Amniotic stem cell (primary cell): ENCODE measurements around the gene DDTL.
A peak's percentile ranks its signal among the peaks of the same experiment; 100 is the strongest.
"Not testable (repeated sequence)": the region's sequence is repeated elsewhere in the genome, so short reads cannot be mapped to it uniquely, and the experiment has no call there.

Experiments used
- DNase-seq: peaks from one replicate; lab custom pipeline; 2025; lab: John Stamatoyannopoulos, UW

DDTL gene

GRCh38 chr22:23966568-23966967 is at the start of gene DDTL:
Gene DDTL (plus strand): TSS chr22:23966888. CDS start chr22:23966915, 27 bp downstream.
- DNase-seq, result not testable (repeated sequence)

- not testable (repeated sequence) for DNase-seq
These were observed 46.4 kb upstream of the DDTL start for GRCh38 chr22:23920267-23920611.

DNA sequence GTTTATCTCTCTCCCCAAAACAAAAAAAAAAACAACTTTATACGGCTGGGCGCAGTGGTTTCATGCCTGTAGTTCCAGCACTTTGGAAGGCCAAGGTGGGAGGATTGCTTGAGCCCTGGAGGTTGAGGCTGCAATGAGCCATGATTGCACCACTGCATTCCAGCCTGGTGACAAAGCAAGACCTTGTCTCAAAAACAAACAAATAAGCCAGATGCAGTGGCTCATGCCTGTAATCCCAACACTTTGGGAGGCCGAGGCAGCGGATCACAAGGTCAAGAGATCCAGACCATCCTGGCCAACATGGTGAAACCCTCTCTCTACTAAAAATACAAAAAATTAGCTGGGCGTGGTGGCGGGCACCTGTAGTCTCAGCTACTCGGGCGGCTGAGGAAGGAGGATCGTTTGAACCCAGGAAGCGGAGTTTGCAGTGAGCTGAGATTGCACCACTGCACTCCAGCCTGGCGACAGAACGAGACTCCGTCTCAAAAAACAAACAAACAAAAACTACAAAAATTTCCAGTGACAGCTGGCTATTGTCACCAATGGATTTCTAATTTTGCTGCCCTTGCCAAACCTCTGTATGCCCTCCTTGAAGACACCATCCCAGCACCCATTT is 45.0 kb upstream of the DDTL start:
- not testable (repeated sequence) for DNase-seq

DNA sequence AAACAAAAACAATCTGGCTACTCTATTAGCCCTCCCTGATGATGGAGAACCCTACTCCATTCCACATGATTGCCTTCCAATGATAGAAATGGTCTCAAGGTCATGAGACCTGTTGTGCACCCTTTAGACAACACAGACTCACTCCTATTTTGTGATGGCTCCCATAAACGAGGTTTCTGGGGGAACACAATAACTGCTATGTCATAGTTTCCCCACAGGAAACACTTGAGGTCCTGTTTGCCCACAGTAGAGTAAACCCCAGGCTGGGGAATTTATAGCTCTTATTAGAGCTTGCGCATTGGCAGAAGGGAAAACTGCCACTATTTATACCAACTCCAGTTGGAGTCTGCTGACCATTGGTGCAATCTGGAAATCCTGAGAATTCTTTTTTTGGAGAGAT is 43.8 kb upstream of the DDTL start:
- DNase-seq, result no peak

DNA sequence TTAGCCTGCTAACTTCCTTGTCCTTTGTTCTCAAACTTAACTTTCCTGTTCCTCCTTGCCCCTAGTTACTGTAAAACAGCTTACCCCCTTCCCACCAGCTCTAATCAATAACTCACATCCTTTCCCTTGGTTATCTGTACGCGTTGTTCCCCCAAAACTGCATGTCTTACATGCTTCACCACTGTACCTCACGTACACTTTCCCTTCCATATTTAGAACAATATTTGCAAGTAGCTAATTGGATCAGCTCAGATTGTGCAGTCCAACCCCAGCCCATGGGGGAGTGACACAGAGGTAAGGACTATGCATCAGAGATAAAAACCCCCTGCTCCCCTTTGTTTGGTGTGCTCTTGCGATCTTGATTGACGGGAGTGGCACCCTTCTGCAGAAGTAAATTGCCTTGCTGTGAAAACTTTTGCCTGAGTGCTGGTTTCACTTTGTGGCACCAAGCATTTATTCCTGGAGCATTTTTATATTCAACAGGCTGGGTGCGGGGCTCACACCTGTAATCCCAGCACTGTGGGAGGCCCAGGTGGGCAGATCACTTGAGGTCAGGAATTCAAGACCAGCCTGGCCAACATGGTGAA is 41.6 kb upstream of the DDTL start:
- DNase-seq, result no peak

- DNase-seq, result no peak
These were observed 40.1 kb upstream of the DDTL start for GRCh38 chr22:23926561-23926960.

DNA sequence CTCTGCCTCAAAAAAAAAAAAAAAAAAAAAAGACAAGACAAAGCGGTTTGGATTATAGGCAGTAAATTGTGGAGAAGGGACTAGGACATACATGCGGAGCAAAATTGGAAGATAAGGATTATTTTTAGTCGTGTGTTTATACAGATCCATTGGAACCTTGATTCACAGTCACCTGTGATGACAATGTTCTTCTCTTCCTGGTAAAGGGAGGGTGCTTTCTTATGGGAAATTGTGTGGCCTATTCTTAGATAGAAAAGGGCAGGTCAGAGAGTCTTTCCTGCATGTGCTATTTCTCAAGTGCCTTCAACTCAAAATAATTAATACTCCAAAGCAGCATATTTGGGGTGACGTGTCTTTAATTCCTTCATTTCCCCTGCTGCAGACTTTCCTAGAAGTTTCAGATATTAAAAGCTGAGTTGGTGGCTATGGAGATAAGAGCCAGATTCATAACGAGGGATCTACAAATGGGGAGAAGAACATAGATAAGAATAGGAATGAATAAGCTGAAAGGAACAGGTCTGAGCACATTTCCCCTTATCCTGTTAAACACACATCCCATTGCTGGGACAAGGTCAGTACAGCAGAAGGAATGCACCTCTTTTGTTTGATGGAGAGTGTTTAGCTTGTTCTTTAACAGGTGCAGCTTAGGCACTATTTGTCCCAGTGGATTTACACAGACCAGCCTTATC is 28.2 kb upstream of the DDTL start:
- no peak for DNase-seq

DNA sequence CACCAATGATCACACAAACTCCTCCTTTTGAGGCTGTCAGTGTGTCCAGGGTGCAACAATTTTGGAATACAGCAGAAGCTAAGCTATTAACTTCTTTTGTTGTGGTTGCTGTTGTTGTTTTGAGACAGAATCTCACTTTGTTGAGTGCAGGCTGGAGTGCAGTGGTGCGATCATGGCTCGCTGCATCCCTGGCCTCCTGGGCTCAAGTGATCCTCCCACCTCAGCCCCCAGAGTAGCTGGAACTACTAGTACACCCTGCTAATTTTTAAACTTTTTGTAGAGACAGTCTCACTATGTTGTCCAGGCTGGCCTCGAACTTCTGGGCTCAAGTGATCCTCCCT is 27.7 kb upstream of the DDTL start:
- DNase-seq, result no peak

DNA sequence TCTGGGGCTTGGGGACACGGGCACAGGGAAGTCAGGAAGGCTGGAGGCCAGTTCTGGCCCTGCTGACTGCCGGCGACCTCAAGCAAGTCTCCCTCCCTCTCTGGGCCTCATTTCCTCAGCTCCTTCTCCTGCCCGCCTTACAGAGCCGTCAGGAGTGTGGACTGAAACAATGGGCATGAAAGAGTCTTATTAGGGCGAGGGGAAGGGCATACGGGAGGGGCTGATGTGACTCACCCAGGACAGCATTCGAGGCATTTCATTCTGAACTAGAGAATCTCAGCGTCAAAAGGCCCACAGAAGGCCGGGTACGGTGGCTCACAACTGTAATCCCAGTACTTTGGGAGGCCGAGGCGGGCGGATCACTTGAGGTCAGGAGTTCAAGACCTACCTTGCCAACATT is 26.5 kb upstream of the DDTL start:
- not testable (repeated sequence) for DNase-seq

- DNase-seq, result not testable (repeated sequence)
These were observed 19.3 kb upstream of the DDTL start for GRCh38 chr22:23947391-23947790.

- DNase-seq, result not testable (repeated sequence)
These were observed 16.9 kb upstream of the DDTL start for GRCh38 chr22:23949764-23950163.

DNA sequence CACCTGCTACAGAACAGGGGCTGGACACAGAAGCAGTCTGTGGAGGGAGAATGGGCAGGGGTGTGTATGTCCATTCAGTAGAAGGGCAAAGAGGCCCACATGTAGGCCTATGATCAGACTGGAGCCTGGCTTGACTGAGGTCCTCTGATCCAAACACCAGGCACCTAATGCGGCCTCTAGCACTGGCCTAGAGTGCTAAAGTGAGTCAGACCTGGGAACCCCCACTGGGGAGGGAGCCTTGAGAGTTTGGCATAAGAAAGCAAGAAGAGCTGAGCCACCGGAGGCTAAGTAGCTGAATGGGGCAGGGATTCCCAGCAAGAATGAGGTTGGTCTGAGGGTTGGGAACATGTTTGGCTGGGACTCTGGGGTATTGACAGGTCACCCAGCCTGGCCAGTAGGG is 15.3 kb upstream of the DDTL start:
- not testable (repeated sequence) for DNase-seq

DNA sequence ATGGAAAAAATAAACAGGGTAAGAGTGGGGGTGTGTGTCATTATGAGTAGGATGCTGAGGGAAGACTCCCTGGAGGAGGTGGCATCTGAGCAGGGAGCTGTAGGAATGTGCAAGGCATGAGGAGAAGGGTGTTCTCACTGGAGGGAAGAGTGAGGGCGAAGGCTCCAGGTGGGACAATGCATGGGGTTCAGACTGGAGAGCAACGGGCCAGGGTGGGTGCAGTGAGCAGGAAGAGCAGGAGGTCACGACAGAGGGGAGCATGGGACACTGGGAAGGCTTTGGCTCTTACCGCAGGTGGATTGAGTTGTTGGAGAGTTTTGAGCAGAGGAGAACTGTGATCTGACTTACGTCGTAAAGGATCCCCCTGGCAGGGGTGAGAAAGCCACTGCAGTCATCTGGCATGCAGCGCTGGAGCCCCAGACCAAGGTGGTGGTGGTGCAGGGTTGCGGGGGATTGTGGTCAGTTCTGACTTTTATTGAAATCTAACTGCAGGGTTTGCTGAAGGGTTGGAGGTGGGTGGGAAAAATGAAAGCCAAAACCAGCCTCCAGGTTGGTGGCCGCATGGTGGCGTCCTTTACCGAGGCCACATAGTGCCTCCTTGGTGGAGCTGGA is 13.8 kb upstream of the DDTL start:
- not testable (repeated sequence) for DNase-seq

GRCh38 chr22:23953485-23953884 is 13.2 kb upstream of the DDTL start:
- not testable (repeated sequence) for DNase-seq

DNA sequence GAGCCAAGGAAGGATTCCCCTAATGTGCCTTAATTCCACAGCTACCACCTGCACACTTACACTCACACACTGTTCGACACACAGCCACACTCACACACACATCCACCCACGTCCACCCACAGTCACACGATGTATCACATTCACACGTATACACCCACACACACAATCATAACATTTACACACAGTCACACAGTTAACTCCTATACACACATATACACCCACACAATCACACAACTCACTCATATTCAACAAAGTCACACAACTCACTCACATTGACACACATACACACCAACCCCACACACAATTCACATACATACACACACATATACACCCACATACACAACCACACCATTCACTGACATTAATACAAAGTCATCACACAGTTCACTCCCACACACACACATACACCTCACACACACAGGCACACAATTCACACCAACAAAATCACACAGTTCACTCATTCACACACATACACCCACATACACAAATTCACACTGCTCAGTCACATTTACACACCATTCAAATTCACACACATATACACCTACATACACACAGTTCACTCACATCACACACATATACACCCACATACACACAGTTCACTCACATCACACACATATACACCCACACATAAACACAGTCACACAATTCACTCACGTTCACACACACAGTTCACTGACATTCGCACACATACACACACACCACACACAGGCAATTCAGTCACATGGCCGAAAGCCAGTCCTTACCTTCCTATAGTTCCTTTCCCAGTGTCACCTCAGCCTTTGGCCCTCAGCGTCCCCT is 12.3 kb upstream of the DDTL start:
- not testable (repeated sequence) for DNase-seq

GRCh38 chr22:23954991-23955305 is 11.7 kb upstream of the DDTL start:
- not testable (repeated sequence) for DNase-seq

- not testable (repeated sequence) for DNase-seq
These were observed 10.8 kb upstream of the DDTL start for GRCh38 chr22:23955886-23956285.

DNA sequence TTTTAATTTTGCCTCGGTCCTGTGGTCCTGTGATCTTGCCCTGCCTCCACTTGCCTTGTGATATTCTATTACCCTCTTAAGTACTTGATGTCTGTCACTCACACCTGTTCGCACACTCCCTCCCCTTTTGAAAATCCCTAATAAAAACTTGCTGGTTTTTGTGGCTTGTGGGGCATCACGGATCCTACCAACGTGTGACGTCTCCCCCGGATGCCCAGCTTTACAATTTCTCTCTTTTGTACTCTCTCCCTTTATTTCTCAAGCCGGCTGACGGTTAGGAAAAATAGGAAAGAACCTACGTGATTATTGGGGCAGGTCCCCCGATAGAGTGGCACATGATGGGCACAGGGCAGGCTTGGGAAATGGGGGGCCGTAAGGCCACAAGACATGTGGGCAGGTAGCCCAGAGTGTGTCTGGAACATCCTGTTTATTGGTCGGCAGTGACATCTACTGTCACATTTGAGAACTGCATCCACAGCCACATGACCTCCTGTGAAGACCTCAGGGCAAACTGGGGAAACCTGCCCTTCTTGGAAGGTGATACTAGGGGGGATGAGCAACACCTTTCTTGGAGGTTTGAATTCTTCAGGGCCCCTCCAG is 10.3 kb upstream of the DDTL start:
- peak; percentile 12 for DNase-seq

GRCh38 chr22:23961084-23961771 is 5.5 kb upstream of the DDTL start, which contains the start of gene GSTT2B:
Gene GSTT2B (minus strand): TSS chr22:23961195. CDS start chr22:23961131, 64 bp downstream.
- not testable (repeated sequence) for DNase-seq

- DNase-seq, result not testable (repeated sequence)
These were observed 594 bp upstream of the DDTL start for GRCh38 chr22:23966094-23966493.

- DNase-seq, result no peak
These were observed 2.4 kb downstream of the DDTL start for GRCh38 chr22:23969071-23969470.
